AG09309 (cell line): ENCODE data around the gene MACIR.
A peak's percentile ranks its signal among the peaks of the same experiment; 100 is the strongest.

Experiments used
- DNase-seq: peaks from one replicate; pipeline ENCODE4 v3.0.0-alpha.2; 2010; ENCODE audit warnings: low read depth
- H3K4me3 ChIP-seq: 2 replicates; pipeline ENCODE4 v1.5.1; 2011; ENCODE audit warnings: mild to moderate bottlenecking, low read depth, low read length, moderate library complexity; ENCODE audit not compliant: control insufficient read depth
- CTCF ChIP-seq: IDR thresholded peaks from 2 replicates; pipeline ENCODE4 v1.5.1; 2011; ENCODE audit warnings: mild to moderate bottlenecking, low read depth, low read length, inconsistent platforms; ENCODE audit not compliant: insufficient read depth, control insufficient read depth; ENCODE audit errors: missing control alignments

Gene MACIR

GRCh38 chr5:103228588-103228987, 30.0 kb upstream of the MACIR start:
- DNase-seq, result no peak
- no peak for TF ChIP-seq CTCF
- H3K4me3 ChIP-seq, result no peak overlapping the region

- DNase-seq, result no peak
- H3K4me3 ChIP-seq, result no peak overlapping the region
- peak; percentile 69 for TF ChIP-seq CTCF
Measured at GRCh38 chr5:103232393-103232999, 26.1 kb upstream of the MACIR start.

GRCh38 chr5:103234239-103234975, 24.2 kb upstream of the MACIR start:
- DNase-seq, result no peak
- H3K4me3 ChIP-seq, result no peak overlapping the region
- TF ChIP-seq CTCF, result no peak

GRCh38 chr5:103235891-103236290, 22.7 kb upstream of the MACIR start:
- no peak overlapping the region for H3K4me3 ChIP-seq
- no peak for TF ChIP-seq CTCF
- no peak for DNase-seq

- DNase-seq, result no peak
- H3K4me3 ChIP-seq, result no peak overlapping the region
- no peak for TF ChIP-seq CTCF
Measured at GRCh38 chr5:103237778-103238177, 20.8 kb upstream of the MACIR start.

- no peak for DNase-seq
- no peak for TF ChIP-seq CTCF
Measured at GRCh38 chr5:103243665-103244064, 14.9 kb upstream of the MACIR start.

More at GRCh38 chr5:103243665-103244064, 14.9 kb upstream of the MACIR start:
- no peak overlapping the region for H3K4me3 ChIP-seq
